ENCODE measurements around the gene RALGPS1. TPM values are rescaled to one million over a fixed set of nuclear protein-coding genes. Genes with fewer than 3 reads are reported as not detected.

Gene RALGPS1, protein sequence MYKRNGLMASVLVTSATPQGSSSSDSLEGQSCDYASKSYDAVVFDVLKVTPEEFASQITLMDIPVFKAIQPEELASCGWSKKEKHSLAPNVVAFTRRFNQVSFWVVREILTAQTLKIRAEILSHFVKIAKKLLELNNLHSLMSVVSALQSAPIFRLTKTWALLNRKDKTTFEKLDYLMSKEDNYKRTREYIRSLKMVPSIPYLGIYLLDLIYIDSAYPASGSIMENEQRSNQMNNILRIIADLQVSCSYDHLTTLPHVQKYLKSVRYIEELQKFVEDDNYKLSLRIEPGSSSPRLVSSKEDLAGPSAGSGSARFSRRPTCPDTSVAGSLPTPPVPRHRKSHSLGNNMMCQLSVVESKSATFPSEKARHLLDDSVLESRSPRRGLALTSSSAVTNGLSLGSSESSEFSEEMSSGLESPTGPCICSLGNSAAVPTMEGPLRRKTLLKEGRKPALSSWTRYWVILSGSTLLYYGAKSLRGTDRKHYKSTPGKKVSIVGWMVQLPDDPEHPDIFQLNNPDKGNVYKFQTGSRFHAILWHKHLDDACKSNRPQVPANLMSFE
- 0.45 and 2.6 TPM in 2 replicates for total RNA-seq (ENCODE audit: low replicate concordance)

DNA sequence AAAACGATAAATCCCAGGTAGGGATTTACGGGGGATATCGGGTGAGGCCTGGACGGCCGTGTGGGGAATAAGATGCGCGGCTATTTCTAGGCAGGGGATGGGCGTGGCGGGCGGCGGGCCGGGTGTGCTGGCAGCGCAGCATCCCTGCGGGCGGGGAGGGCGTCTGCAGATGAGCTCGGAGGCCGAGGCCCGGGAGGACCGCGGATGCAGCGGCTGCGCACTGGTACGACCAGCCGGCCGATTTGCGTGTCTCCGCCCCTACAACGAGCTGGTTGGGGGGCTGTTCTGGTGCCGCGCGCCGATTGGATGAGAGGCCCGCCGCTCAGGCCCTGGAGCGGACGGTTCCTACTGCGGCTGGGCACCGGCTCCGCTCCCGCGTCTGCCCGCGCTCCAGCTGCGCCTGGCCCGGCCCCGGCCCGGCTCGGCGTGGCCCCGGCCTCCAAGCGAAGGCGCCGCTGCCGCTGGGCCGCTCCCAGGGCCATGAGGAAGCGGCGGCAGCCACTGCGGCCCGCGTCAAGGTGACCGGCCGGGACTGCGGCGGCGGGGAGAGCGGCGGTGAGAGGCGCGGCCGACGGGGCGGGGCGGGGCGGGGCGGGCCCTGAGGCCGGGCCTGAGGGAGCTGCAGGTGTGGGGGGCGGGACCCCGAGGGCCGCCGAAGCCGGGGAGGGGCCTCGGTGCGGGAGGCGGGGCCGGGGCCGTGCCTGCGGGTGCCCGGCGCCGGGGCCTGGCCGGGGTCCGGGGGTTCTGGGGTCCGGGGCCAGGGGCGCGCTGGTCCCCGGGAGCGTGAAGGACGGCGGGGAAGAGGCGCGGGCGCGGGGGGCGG is at the start of gene RALGPS1:
TSS of gene RALGPS1 (plus strand) at position 325 of the 823 bp plus-strand sequence. CDS start 47,508 bp downstream, outside the sequence.

DNA sequence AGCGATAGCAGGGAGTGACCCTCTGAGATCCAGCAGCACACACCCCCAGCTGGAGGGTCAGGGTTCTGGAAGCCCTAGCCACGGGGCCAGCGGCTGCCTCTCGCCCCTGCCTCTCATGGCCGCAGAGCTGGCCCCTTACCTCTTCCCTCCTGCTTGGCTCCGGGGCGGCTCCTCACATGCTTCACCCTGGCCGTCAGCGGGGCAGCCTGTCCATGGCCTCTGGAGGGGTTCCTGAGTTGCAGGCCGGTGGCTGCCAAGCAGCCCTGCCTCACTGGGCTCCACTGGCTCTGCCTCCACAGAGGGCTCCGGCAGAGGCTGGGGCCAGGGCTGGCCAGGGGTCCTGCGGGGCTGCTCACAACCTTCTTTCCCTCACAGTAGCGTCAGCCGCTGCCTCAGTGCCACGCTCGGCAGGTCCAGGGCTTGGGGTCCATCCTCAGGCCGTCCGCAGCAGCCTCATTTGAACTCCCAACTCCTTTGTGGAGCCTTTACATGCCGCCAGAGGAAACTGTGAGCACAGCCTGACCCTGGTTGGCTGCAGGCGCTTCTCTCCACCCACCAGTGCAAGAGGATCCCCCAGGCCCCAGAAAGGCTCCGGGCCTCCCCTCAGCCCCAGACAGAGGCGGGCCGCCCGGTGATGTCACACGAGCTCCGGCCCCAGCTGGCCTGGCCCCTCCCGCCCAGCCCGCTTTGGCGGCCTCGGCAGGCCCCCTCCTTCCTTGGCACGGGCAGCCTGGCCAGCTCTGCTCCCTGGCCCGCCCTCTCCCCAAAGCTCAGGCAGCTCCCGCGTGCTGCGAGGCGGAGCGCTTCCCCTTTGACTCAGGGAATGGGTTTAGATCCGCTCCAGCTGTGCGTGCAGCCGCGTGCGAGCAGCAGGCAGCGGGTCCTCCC is 207.8 kb downstream of the RALGPS1 start, which contains the start of gene ANGPTL2:
TSS of gene ANGPTL2 (minus strand) at position 460 of the 888 bp plus-strand sequence. CDS start 13,904 bp downstream, outside the sequence.

DNA sequence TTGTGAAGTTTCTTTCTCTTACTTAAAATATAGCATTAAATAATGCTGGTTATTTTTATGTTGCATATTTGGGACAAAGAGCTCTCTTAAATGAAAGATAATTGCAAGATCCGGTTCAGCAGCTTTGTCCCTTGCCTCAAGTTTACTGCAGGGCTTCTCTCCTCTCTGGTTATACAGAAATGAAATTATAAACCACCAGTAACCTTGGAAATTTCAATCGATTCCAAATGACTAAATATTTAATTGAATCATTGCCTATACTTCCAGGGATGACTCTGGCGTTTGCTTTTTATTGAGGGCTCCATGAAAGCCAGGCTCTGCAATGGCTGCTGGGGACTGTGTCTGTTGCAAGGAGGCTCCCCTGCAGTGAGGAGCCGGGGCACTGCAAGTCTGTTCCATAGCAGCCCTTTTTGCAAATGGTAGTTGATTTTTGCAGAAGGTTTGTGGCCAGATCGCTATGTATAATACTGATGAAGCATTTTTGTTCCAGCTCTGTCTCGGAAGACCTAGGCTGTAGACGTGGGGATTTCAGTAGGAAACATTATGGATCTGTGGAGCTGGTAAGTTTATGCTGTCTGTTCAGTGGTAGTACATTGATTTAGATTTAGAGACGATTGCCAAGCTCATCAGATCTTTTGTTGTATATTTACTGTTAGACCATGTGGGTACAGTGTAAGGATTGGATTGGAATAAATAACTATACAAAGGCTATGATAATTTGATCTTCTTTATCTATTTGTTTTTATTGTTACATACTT is 350.1 kb downstream of the RALGPS1 start, which contains the start of gene GARNL3:
TSS of gene GARNL3 (plus strand) at position 313 of the 758 bp plus-strand sequence. CDS start at position 417, 104 bp downstream.

Other genes with a start within 250 kb of the RALGPS1 start
- gene ZBTB43, start 109.7 kb upstream of the RALGPS1 start, total RNA-seq (ENCODE audit: low replicate concordance): 24.3 and 28.2 TPM in 2 replicates
- gene ZBTB34, start 54.1 kb upstream of the RALGPS1 start, total RNA-seq (ENCODE audit: low replicate concordance): 4.4 and 4.6 TPM in 2 replicates
- 3.8 and 73.2 TPM in 2 replicates for gene ANGPTL2, start 207.9 kb downstream of the RALGPS1 start, total RNA-seq (ENCODE audit: low replicate concordance)

Data from smooth muscle cell of the coronary artery (primary cell).